K562 (cell line): Measurements from ENCODE around the gene RNF145. TPM values are rescaled to one million over a fixed set of nuclear protein-coding genes. Genes with fewer than 3 reads are reported as not detected.

ENCODE experiments used
- ATF3 ChIP-seq, 2 experiments: fragments of 450-650 bp in 1 of 2; sonication (generic) in 1 of 2; formaldehyde crosslinking in 1 of 2; IDR thresholded peaks in 1 of 2; conservative IDR thresholded peaks in 1 of 2; 2 replicates each; pipeline versions ENCODE4 v1.6.1 to v1.8.1; 2016 to 2023; ENCODE audit warnings: mild to moderate bottlenecking in 2 of 2, moderate library complexity in 2 of 2, inconsistent platforms in 1 of 2, missing genetic modification reagents in 1 of 2
- ATF4 ChIP-seq: fragments of 450-650 bp; formaldehyde crosslinking; IDR thresholded peaks from 2 replicates; pipeline ENCODE4 v1.4.0; 2022; ENCODE audit warnings: mild to moderate bottlenecking, moderate library complexity
- CEBPB ChIP-seq: fragments of 450-650 bp; IDR thresholded peaks from 2 replicates; pipeline ENCODE4 v1.6.1; 2016; ENCODE audit warnings: missing genetic modification characterization, missing compliant biosample characterization
- CGGBP1 ChIP-seq: fragments of 250-450 bp; sonication (Bioruptor Pico); IDR thresholded peaks from 2 replicates; pipeline ENCODE4 v1.9.0; 2021; ENCODE audit warnings: mild to moderate bottlenecking
- DIDO1 ChIP-seq: fragments of 450-650 bp; IDR thresholded peaks from 2 replicates; pipeline ENCODE4 v1.6.1; 2016; ENCODE audit warnings: low read depth, missing biosample characterization, missing genetic modification characterization
- EP300 ChIP-seq: IDR thresholded peaks from 2 replicates; pipeline ENCODE4 v1.6.1; 2012; ENCODE audit warnings: low read length, improper control_type of control experiment
- MGA ChIP-seq: fragments of 450-650 bp; IDR thresholded peaks from 2 replicates; pipeline ENCODE4 v1.6.1; 2016; ENCODE audit warnings: mild to moderate bottlenecking, moderate library complexity
- NR2C2 ChIP-seq, 2 experiments: fragments of 200-800 bp in 1 of 2; sonication (Bioruptor generic) in 1 of 2; sonication (generic) in 1 of 2; formaldehyde crosslinking in 1 of 2; IDR thresholded peaks; 2 replicates each; pipeline versions ENCODE4 v1.6.1 to v1.8.0; 2016 to 2022; ENCODE audit warnings: mild to moderate bottlenecking in 1 of 2, missing compliant biosample characterization in 1 of 2, missing genetic modification characterization in 1 of 2, missing genetic modification reagents in 1 of 2
- polyA plus RNA-seq, 8 experiments: library from polyadenylated mRNA; depleted of rRNA in 4 of 8; stranded (reverse) in 5 of 8; unstranded in 3 of 8; fragments of >200 nt; fragmentation: Nextera tagmentation in 2 of 8; fragmentation: Illumina TruSeq in 1 of 8; extraction: Ambion mirVana in 2 of 8; extraction: Trizol in 1 of 8; gene quantifications; 2 replicates each; pipeline versions ENCODE4 v1.2.1 to v1.2.3, GENCODE V29; 2011 to 2014; ENCODE audit warnings: inconsistent platforms in 1 of 8, missing spikeins in 1 of 8
- total RNA-seq, 7 experiments: library from RNA; depleted of rRNA in 6 of 7; stranded (reverse); fragments of >200 nt in 6 of 7; fragmentation: Illumina TruSeq in 2 of 7; extraction: Trizol in 2 of 7; gene quantifications; 2 replicates each; pipeline versions ENCODE4 v1.2.1 to v1.2.3, GENCODE V29; 2011 to 2021; ENCODE audit warnings: low replicate concordance in 1 of 7

The RNF145 gene
- total and polyA plus RNA-seq, 9 of the 15 experiments (the other 6 are each of a cell fraction or from before 2014, with no cell fraction given), result 13.6 to 40.7 (median 25.4) TPM

- TF ChIP-seq MGA, result no peak
- TF ChIP-seq DIDO1, result no peak
- TF ChIP-seq EP300, result peak; percentile 28; the same call in 1 of the 2 replicates
- no peak for TF ChIP-seq NR2C2 (CRISPR knock-in tag; IDR thresholded peaks at IDR 0.05)
- TF ChIP-seq NR2C2 (tag; IDR thresholded peaks at IDR 0.05), result peak; percentile 87
- TF ChIP-seq ATF4 (CRISPR knock-in tag), result 0 out of 2 replicates have a peak, but pooled peaks have one; percentile 64
- TF ChIP-seq ATF3 (IDR thresholded peaks at IDR 0.05), result peak; percentile 69
- no peak for TF ChIP-seq ATF3 (CRISPR knock-in tag; conservative IDR thresholded peaks at IDR 0.05)
- TF ChIP-seq CEBPB, result peak; percentile 64
- TF ChIP-seq CGGBP1 (CRISPR knock-in tag), result no peak
- TF ChIP-seq, all 486 proteins: peak for 11
These were observed 9.3 kb upstream of the RNF145 start (continued) for GRCh38 chr5:159218595-159219023.
